ENCODE results near the gene SORL1.

DNA sequence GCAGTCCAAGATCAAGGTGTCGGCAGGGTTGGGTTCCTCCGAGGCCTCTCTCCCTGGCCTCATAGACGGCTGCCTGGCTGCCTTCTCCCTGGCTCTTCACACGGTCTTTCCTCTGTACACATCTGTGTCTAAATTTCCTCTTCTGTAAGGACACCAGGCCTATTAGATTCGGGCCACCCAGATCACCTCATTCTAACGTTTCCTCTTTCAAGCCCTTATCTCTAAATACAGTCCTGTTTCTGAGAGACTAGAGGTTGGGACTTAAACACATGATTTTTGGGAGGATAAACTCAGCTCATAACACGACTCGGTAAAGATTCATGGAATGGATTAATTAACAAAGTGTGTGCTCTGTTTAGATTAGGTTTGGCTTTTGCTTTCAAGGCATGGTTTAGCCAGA is 136.6 kb downstream of the SORL1 start:
- TF ChIP-seq GATA2 (IDR thresholded peaks at IDR 0.05; ENCODE audit: low read depth, low read length) (no peak), GATA3 (IDR thresholded peaks at IDR 0.05; ENCODE audit: low read depth, low read length) (no peak)
